Loucy (cell line): ENCODE results near the gene DTNA.

Experiments used
- EZH2phosphoT487 ChIP-seq: fragments of 200-600 bp; IDR thresholded peaks from 2 replicates; pipeline ENCODE4 v1.6.1; 2018; ENCODE audit warnings: antibody characterized with exemption, mild to moderate bottlenecking, moderate library complexity, borderline replicate concordance
- TF ChIP-seq, protein P1 (sequence below): fragments of 200-600 bp; sonication (generic); conservative IDR thresholded peaks from 2 replicates; pipeline ENCODE4 v1.5.1; 2014; ENCODE audit warnings: mild to moderate bottlenecking, antibody characterized with exemption, low read length

DNA sequence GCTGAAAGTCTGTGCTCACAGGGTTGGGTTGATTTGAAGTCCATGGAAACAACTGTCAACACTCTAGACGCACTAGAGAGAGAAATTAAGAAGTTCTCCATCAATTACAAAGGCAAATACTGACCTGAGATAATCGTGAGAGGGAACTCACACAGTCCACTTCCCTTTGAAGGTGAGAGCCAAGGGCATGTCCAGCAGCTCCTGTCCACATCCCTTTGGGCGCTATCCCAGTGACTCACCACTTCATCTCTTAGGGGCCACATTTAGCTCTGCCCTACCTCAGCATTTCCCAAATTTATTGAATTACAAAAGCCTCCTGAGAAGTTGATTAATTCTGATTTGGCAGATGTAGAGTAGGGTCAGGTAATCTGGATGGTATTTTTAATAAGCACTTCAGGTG is 182.3 kb downstream of the DTNA start:
- TF ChIP-seq, protein P1, sequence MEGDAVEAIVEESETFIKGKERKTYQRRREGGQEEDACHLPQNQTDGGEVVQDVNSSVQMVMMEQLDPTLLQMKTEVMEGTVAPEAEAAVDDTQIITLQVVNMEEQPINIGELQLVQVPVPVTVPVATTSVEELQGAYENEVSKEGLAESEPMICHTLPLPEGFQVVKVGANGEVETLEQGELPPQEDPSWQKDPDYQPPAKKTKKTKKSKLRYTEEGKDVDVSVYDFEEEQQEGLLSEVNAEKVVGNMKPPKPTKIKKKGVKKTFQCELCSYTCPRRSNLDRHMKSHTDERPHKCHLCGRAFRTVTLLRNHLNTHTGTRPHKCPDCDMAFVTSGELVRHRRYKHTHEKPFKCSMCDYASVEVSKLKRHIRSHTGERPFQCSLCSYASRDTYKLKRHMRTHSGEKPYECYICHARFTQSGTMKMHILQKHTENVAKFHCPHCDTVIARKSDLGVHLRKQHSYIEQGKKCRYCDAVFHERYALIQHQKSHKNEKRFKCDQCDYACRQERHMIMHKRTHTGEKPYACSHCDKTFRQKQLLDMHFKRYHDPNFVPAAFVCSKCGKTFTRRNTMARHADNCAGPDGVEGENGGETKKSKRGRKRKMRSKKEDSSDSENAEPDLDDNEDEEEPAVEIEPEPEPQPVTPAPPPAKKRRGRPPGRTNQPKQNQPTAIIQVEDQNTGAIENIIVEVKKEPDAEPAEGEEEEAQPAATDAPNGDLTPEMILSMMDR = no peak
- no peak for TF ChIP-seq EZH2phosphoT487
